Vagina (tissue), 2 donors: ENCODE data around the gene TNIP1.

Source experiments
- CTCF ChIP-seq, 3 experiments: fragments of 450-650 bp in 2 of 3; fragments of 200-600 bp in 1 of 3; sonication (generic) in 1 of 3; IDR thresholded peaks; one replicate each; pipeline ENCODE4 v1.5.1; 2017 to 2019; ENCODE audit warnings: antibody characterized with exemption in 3 of 3, mild to moderate bottlenecking in 2 of 3, moderate library complexity in 2 of 3
- POLR2A ChIP-seq, 2 donors: fragments of 450-650 bp; IDR thresholded peaks; one replicate each; pipeline ENCODE4 v1.6.1; 2017; ENCODE audit warnings: antibody characterized with exemption in 2 of 2, mild to moderate bottlenecking in 2 of 2, moderate library complexity in 2 of 2

GRCh38 chr5:151023047-151023615 lies 57.7 kb downstream of the TNIP1 start:
- TF ChIP-seq CTCF (IDR thresholded peaks at IDR 0.05) = no peak
- TF ChIP-seq POLR2A (IDR thresholded peaks at IDR 0.05) = no peak
